ENCODE results near the gene SLC41A3. TPM values are rescaled to one million over a fixed set of nuclear protein-coding genes. Genes with fewer than 3 reads are reported as not detected.

The SLC41A3 gene
- total and polyA plus RNA-seq, 4 donors = 9.3 to 19.8 (median 12.7) TPM

GRCh38 chr3:126102011-126102410, 18.1 kb upstream of the SLC41A3 start:
- Histone ChIP-seq H3K4me3 (ENCODE audit: low read depth in 1 of 3, low read length in 3 of 3) (no peak overlapping the region), H3K4me1 (ENCODE audit: control insufficient read depth in 4 of 4, insufficient read depth in 4 of 4, low read length in 3 of 4) (no peaks in the 10 kb centered on the region), H3K9ac (ENCODE audit: low read depth in 1 of 2, low read length in 2 of 2) (no peak overlapping the region), H3K36me3 (ENCODE audit: control insufficient read depth in 4 of 4, insufficient read depth in 3 of 4, low read depth in 1 of 4, low read length in 3 of 4) (peaks cover 13 to 56% (median 35%) of the 10 kb centered on the region in 4 donors), H3K9me3 (ENCODE audit: control insufficient read depth in 4 of 4, low read length in 3 of 4) (no peaks in the 10 kb centered on the region), H3K27me3 (ENCODE audit: control insufficient read depth in 4 of 4, insufficient read depth in 4 of 4, low read length in 3 of 4) (no peaks in the 10 kb centered on the region), H3K27ac (ENCODE audit: low read depth in 1 of 2, low read length in 2 of 2) (no peak overlapping the region)
- no peak for DNase-seq (ENCODE audit: low spot score)
- TF ChIP-seq RAD21 (IDR thresholded peaks at IDR 0.05) (no peak), FOXA1 (IDR thresholded peaks at IDR 0.05) (no peak), SP1 (IDR thresholded peaks at IDR 0.05) (no peak), TAF1 (conservative IDR thresholded peaks at IDR 0.05) (no peak), NR2F2 (IDR thresholded peaks at IDR 0.05) (no peak), REST (IDR thresholded peaks at IDR 0.05) (no peak), YY1 (IDR thresholded peaks at IDR 0.05) (no peak), HNF4A (conservative IDR thresholded peaks at IDR 0.05) (no peak), ATF3 (IDR thresholded peaks at IDR 0.05) (no peak), RXRA (IDR thresholded peaks at IDR 0.05) (no peak), EGR1 (IDR thresholded peaks at IDR 0.05; ENCODE audit: low read depth in 2 of 2) (no peak), MAX (IDR thresholded peaks at IDR 0.05) (no peak), HNF4G (IDR thresholded peaks at IDR 0.05) (no peak), ZBTB33 (IDR thresholded peaks at IDR 0.05) (no peak), FOXA2 (IDR thresholded peaks at IDR 0.05) (no peak), GABPA (IDR thresholded peaks at IDR 0.05 in 1 of 2, conservative IDR thresholded peaks at IDR 0.05 in 1 of 2) (no peak), CTCF (IDR thresholded peaks at IDR 0.05; ENCODE audit: low read depth, low read length, missing input control) (no peak)
- WGBS = 95% methylated on average over 8 of the region's 8 CpGs

All from liver (tissue), 9 donors.